Left hindlimb (tissue), 1 donor: ENCODE results near the gene PIEZO1.

Experiments used
- DNase-seq: peaks from one replicate; pipeline ENCODE4 v3.0.0-alpha.2; 2018

The PIEZO1 gene

DNA sequence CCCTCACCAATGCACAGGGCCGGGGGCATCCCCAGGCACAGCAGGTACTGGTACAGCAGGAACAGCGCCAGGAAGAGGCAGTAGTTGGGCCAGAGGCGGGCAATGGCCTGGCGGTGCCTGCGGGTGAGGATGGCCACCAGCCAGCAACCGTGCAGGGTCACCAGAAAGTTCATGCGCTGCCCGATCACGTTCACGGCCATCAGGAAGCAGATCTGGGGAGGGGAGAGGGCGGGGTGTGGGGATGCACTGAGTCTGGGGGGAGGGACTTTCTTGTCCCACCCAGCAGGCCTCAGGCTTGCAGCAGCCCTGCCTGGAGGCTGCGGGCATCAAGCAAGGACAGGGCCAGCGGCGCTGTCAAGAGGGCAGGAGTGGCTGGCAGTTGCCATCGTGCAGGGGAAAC, 53.3 kb downstream of the PIEZO1 start:
- DNase-seq: no peak

DNA sequence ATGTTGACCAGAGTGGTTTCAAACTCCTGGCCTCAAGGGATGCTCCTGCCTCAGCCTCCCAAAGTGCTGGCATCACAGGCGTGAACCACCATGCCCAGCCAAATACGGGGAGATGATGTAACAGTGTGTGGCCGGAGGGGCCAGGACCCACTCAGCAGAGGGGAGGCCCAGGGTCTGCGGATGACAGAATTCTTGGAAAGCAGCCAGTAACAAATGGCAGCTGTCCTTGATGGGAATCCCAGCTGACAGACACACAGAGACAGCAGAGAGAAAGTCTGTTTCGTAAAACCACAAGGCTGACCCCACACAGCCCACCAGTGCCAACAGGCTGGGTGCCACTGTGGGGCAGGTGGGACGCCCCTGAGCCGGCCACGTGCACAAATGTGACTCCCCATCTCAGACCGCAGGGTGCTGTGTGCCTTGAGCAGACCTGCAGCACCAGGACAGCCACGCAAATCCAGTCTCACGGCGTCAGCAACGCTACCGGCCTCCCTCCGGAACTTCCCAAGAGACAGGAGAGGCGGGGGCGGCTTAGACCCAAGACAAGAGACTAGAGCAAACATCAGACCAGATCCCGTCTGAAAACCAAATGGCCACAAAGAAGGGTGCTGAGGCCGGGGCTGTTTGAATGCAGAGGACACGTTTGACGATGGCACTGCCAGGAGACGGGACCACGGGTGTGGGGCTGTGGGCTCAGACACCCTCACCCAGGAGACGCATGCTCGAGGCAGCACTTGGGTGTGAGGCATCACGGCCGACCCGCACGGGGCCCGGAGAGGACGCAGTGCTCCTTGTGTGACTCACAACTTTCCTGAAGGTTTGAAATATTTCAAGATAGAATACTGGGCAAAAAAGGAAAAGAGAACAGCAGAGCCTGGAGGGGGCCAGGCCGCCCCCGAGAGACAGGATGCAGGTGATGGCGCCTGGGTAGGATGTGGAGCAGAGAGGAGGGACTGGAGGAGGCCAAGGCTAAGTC, 54.1 kb downstream of the PIEZO1 start:
- DNase-seq: no peak

DNA sequence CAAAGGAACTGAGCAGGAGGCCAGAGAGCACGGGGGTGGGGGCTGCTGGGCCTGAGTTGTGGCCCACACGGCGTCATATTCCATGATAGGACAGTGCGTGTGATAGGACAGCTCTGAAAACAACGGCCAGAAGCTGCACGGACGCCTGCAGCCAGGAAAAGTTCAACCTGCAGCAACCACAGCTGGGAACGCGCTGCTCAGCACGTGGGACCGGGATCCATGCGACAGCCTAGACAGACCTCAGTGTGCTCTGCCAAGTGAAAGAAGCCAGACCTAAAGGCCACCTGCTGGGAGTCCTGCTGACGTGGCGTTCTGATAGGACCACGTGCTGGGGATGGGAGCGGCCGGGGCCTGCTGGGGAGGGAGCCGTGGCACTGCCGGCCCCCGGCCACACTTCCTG, 57.1 kb downstream of the PIEZO1 start:
- no peak for DNase-seq

DNA sequence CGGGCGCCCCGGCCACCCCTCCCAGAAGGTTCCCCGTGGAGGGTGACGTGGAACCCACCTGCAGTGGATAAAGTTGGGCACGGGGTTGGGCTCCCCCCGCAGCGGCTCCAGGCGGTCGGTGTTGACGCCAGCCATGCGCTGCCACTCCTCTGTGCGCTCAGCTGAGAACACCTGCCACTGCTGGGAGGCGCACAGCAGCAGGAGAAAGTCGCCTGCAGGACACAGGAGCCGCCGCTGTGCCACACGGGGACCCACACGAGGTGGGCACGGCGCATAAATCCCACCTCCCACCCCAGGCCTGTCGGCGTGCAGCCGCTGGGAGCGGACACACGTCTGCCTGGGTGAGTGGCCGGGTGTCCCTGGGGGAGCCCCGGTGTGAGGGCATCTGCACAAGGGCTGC, 58.0 kb downstream of the PIEZO1 start:
- DNase-seq: no peak

DNA sequence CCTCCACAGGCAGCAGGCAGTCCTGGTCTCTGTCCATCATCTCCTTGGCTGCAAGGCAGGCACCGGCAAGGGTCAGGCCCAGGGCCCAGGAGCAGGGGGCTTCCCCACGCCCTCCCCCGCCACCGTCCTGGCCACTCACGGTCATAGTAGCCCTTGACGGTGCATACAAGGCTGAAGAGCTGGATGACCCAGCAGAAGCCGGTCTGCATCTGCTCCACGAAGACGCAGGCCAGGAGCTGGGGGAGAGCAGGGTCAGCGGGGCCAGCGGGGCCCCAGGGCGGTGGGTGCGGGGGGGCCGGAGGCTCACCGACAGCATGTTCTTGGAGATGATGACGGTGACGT, 58.6 kb downstream of the PIEZO1 start:
- DNase-seq: no peak

DNA sequence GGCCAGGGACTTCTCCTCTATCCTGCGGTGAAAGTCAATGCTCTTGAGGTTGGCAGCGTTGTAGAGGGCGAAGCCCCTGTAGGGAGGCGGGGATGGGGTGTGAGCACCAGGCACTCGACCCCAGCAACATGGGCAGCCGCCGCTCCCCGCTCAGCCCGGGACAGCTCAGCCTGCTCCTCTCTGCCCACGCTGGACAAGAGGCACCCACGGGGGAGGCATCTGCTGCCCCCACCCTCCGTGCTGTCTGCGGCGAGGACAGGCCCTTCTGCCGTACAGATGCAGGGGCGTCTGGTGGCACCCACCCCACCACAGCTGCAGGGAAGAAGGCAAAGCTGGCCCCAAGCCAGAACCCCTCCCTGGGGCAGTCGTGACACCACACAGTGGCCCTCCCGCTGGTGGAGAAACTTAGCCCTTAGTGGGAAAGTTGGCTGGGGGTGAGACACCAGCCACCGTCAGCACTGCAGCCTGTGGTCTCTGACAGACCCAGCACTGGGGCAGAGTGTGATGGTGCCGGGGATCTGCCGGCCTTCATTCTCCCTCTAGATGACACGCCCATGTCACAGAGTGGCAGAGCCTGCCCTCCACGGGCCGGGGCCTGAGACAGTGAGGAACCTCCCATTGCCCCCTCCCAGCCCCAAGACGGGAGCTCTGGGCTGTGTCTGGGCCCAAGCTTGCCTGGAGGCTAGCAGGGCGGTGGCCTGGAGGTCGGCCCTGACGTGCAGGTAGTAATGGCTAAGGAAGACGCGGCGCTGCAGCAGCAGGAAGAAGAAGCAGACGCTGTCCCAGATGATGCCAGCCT, 59.2 kb downstream of the PIEZO1 start:
- no peak for DNase-seq

DNA sequence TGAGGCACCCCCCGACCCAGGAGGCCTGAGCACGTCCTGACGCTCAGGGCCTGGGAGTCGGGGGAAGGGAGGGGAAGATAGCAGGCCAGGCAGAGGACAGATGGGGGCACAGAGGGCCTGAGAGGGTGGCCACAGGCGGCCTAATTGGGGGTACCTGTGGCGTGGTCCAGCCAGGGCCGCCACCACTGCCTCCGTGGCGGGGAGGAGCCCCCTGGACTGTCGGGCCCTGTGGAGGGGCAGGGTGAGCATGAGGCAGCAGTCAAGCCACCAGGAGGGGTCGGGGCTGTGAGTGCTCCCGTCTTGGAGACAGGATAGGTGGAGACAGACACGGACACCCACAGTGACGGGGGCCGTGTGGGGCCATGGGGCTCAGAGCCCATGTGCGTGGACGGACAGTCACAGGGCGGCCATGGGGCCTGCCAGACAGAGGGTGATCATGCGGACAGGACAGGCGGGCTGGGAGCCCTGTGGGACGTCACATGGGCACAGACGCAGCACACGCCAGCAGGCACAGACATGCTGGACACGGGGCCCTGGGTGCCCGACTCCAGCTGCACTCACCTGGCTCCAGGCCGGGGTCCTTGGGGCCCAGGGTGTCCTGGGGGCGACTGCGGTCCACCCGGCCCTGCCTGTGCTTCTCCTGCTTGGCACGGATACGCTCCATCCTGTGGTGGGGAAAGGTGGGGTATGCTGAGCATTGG, 60.0 kb downstream of the PIEZO1 start:
- no peak for DNase-seq

DNA sequence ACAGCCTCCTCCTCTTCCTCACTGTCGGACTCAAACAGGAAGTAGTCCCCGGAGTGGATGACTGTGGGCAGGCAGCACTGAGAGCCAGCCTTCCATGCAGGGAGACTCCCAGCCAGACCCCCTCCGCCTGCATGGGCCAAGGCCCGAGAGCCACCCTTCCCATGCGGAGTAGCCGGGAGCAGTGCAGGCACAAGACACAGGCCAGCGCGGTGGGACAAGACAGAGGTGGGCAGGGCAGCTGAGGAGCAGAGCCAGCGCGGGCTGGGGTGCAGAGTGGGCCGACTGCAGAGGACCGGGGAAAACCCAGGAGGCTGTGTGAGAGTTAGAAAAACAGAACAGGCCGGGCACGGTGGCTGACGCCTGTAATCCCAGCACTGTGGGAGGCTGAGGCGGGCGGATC, 61.1 kb downstream of the PIEZO1 start:
- no peak for DNase-seq

DNA sequence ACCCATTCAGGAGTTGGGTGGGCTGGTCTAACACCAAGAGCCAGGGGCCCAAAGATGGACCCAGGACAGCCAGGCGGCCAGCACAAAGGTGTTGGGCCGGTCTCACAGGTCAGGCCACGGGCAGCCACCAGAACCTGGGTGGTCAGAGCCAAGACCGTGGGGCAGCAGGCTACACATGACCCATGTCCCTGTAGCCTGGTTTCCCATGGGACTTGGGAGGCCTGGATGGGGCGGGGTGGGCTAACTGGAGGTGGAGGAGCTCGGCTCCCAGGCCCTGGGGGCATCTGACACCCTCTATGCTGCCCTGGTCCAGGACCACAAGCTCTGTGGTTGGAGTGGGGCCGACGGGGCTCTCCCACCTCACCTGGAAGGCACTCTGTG, 61.5 kb downstream of the PIEZO1 start:
- no peak for DNase-seq

DNA sequence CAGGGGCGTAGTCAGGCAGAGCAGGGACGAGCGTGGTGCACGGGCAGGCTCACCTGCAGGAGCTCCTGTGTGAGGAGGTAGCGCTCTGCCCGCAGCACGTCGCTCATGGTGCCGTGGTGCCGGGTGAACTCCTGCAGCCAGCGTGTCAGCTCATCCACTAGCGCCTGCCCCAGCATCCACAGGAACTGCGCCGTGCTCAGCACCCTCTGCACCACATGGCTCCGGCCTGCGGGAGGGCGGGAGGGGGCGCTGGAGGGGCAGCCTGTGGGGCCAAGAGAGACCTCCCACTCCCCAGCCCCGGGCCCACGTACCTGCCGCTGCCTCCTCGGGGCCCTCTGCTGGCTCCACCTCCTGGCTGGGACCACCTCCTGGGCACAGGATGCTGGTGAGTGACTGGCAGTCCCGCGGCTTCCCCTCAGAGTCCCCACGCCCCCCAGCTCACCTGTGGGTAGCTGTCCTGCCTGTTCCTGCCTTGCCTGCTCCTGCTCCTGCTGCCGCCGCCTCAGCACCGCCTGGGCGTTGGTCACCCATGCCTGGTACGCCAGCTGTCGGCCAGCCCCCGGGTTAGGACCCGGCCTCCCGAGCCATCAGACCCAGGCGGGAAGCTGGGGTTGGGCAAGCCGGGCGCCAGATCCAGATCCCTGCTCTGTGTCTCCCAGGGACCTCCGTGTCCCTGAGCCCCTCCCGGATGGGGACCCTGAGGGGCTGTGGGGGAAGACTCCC, 62.1 kb downstream of the PIEZO1 start:
- DNase-seq: no peak

DNA sequence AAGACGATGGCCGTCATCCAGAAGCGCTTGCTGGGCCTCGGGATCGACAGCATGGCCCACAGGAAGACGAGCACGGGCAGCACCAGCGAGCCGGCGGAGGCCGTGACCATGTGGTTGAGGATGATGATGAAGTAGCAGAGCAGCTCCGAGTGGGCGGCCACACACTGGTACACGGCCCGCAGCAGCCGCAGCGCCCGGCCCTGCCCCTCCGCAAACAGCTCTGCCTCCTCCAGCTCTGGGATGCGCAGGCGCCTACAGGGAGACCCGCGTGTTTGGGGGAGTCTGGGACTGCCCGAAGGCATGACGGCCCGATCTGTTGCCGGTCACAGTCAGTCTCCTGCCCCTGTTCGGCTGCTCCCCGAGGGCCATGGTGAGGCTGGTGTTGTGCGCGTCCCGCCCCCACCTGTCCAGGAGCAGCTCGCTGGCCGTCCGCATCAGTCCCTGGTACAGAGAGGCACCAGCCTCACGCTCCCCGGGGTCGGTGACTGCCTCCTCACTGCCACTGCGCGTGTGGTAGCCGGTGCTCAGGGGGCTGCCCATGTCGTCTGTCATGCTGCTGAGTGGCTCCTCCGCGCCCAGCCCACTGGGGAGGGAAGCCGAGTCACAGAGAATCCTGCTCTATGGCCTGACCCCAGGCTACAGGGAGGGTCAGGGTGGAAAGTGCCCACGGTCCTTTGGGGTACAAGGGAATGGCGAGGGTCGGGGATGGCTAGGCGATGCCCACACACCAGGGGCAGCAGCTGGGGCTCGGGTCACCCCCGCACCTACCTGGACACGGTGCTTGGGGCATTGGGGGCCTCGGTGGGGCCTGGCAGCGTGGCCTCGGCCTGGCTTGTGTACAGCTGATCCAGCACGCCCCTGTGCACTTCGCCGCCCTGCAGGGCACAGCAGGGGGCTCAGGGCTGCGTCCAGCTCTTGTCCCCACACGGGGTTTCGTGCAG, 62.9 kb downstream of the PIEZO1 start:
- no peak for DNase-seq

DNA sequence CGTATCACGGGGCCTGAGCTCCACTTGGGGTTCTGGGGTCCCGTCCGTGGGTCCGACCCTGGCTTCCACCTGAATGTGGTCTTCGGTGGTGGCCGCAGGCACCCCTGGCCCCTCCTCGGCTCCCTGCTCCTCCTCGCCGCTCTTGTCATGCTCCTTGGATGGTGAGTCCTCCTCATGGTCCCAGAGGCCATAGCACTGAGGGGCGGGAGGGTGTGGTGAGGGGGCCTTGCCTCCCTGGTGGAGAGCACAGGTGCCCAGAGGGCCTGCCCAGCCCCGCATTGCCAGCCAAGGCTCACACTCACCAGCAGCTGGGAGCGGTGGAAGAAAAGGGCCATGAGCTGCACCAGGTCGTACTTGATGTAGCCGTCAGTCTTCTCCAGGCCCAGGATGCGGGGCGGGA, 63.8 kb downstream of the PIEZO1 start:
- DNase-seq: no peak

DNA sequence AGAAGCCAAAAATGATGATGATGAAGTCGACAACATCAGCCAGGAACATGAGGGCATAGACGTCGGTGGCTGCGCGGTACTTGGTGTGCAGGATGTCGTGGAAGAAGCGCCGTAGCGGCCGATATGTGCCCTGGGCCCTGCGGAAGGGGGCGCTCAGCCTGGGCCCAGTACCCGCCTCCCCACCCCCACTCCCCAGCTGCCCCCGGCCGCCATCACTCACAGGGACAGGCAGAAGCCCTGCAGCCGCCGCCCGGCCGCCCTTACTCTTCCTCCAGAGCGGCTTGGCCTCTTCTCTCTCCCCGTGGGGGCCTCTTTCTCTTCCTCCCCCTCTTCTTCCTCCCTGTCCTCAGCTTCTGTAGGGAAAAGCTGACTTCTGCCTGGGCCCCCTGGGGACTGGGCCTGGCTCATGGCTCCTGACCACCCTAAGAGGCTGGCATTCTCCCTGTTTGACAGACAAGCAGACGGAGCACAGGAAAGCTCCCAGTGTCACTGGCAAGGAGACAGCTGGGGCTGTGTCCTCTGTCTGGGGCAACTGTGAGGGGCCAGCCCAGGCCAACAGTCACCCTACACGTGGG, 64.5 kb downstream of the PIEZO1 start:
- no peak for DNase-seq

DNA sequence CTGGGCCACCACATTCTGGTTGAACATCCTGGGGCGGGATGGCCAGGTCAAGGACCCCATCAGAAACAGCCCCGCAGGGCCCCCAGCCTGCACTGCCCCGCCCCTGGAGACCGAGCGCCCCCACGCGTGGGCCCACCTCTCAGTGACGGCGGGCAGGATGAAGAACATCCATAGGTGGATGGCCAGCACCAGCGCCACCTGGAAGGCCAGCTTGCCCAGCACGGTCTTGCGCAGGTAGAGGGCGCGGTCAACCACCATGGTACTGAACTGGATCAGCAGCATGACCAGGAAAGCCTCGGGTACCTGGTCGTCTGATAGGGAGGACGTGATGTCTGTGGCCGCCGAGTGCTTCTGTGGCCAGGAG, 65.1 kb downstream of the PIEZO1 start:
- DNase-seq: no peak

DNA sequence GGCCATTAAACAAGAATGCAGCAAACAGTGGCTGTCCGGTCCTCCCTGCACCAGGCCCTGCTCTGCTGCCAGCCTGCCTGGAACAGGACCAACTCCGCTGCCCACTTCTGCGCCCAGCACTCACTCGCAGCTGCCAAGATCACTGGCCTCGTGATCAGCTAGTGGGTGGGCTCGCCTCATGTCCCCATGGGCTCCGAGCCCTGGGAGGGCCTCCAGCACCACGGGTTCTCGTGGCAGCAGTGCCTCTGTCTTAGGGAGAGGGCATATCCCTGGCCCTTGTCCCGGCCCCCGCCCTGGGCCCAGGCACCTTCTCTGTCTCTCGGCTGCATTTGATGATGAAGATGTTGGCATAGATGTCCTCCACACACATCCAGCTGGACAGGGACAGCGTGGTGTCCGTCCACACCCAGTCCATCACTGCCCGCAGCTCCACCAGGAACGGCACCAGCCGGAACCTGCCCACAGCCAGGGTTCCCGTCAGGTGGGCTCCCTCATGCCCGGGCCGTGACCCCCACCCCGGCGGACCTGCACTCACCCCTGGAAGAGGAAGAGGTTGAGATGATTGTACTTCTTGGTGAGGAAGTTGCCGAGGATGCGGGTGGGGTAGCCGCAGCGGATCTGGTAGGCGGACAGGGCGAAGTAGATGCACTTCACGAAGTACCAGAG, 65.6 kb downstream of the PIEZO1 start:
- no peak for DNase-seq

DNA sequence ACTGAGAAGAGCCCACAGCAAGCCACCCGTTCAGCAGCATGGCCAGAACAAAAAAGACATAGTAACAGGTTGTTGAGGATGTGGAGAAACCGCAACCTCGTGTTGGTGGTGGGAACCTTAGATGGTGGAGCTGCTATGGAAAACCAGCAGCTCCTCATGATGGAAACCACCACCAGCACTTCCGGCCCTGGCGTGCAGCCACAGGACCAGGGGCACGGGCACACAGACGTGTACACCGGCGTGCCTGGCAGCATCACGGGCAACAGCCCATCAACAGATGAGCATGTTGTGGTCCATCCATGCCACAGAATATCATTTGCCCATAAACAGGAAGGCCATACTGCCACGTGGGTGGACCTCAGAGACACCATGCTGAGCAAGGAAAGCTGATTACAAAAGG, 66.8 kb downstream of the PIEZO1 start:
- DNase-seq: no peak

DNA sequence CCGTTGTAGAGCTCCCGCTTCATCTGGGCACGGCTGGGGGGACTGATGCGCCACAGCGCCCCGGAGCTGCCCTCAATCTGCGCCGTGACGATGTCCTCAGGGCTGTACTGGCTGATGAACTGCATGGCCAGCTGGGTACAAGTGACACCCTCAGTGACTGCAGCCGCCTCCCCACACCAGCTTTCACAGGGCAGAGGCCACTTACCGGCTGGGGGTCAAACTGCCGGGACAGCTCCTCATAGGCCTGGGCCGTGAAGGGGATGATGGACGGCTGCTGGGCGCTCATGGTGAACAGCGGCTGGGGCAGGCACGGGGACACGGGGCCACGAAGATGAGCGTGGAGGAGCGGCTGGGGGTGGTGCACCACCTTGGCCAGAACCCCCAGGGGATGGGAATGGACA, 68.4 kb downstream of the PIEZO1 start:
- DNase-seq: no peak

DNA sequence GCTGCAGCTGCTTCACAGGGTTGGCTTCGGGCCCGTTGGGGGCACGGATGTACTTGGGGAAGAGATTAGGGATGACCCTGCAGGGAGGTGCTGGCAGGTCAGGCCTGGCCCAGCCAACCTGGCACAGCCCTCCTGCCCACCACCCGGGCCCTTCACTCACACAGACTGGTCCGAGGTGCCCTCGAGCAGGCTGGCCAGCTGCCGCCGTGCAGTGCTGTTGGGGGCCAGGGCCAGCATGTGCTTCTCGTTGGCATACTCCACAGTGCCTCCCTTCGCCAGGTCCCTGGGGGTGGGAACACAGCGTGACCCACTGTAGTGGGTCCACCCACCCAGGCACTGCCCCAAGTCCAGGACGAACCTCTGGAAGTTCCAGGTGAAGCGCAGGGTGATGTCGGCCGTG, 68.8 kb downstream of the PIEZO1 start:
- no peak for DNase-seq

DNA sequence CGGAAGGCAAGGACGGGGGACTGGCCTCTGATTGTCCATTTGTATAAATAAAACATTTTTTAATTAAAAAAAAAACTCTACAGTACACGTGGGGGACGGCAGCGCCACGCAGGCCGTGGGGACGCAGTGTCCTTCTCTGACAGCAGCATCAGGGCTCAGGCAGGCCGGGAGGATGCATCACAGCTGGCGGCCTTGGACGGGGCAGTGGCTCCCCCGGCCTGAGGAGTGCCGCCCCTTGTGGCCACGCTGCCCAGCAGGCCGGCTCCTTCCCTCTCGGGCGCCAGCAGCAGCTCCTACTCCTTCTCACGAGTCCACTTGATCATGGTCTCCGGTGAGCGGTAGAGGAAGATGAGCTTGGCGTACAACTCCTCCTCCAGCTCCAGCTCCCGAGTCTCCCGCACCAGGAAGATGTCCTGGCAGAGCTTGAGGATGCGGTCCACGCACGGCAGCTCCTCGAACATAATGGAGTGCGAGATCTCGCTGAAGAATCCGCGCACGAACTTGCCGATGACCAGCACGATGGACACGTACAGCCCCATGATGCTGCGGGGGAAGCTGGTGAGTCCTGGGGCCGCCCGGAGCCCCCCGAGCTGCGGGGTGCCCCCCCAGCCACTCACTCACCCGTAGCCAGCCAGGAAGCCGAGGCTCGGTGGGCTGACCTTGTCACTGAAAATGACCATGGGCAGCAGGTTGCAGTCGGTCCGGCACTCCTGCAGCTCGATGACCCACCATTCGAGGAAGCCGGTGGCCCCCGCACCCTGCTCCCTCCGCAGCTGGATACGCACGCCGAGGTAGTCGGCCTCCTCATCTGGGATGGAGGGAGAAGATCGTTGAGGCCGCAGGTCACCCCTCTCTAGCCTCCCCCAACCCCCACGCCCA, 69.5 kb downstream of the PIEZO1 start:
- DNase-seq: no peak
